ENCODE data around the gene CLDN25.

CLDN25 gene

GRCh38 chr11:113779496-113779895, at the start of gene CLDN25:
CLDN25 (plus strand) TSS chr11:113779796; CDS start chr11:113779796, 0 bp downstream.
- Histone ChIP-seq H3K27ac (no peak within 1 kb of the TSS), H3K27me3 (replicated peaks) (no peaks in the 10 kb centered on the region), H3K4me3 (ENCODE audit: low read depth, low read length) (no peak within 1 kb of the TSS), H3K36me3 (replicated peaks) (no peaks in the 10 kb centered on the region)
- in situ Hi-C loops (cut with HindIII; ENCODE audit: low pct_ligation_motif_present, low sequenced_read_pairs): no loop called here
- TF ChIP-seq CTCF (IDR thresholded peaks at IDR 0.05; ENCODE audit: low read depth, low read length, missing control alignments): no peak
- DNase-seq: no peak

GRCh38 chr11:113730887-113731726, 48.5 kb upstream of the CLDN25 start:
- peak; percentile 67 for DNase-seq
- no peak overlapping the region for H3K27ac ChIP-seq
- in situ Hi-C loops (cut with HindIII; ENCODE audit: low pct_ligation_motif_present, low sequenced_read_pairs): no loop called here

GRCh38 chr11:113732092-113732491, 47.5 kb upstream of the CLDN25 start:
- Histone ChIP-seq H3K27me3 (replicated peaks) (no peaks in the 10 kb centered on the region), H3K27ac (no peak overlapping the region), H3K36me3 (replicated peaks) (peaks cover 9% of the 10 kb centered on the region), H3K4me3 (ENCODE audit: low read depth, low read length) (no peak overlapping the region)
- no peak for DNase-seq
- in situ Hi-C loops (cut with HindIII; ENCODE audit: low pct_ligation_motif_present, low sequenced_read_pairs): no loop called here
- TF ChIP-seq CTCF (IDR thresholded peaks at IDR 0.05; ENCODE audit: low read depth, low read length, missing control alignments): no peak

More at GRCh38 chr11:113730887-113731726, 48.5 kb upstream of the CLDN25 start:
- Histone ChIP-seq H3K36me3 (replicated peaks) (peaks cover 5% of the 10 kb centered on the region), H3K4me3 (ENCODE audit: low read depth, low read length) (no peak overlapping the region), H3K27me3 (replicated peaks) (no peaks in the 10 kb centered on the region)
- peak; percentile 79 for TF ChIP-seq CTCF (IDR thresholded peaks at IDR 0.05; ENCODE audit: low read depth, low read length, missing control alignments)

GRCh38 chr11:113736323-113736722, 43.3 kb upstream of the CLDN25 start:
- Histone ChIP-seq H3K4me3 (ENCODE audit: low read depth, low read length) (no peak overlapping the region), H3K27ac (no peak overlapping the region), H3K36me3 (replicated peaks) (peaks cover 15% of the 10 kb centered on the region), H3K27me3 (replicated peaks) (no peaks in the 10 kb centered on the region)
- no peak for DNase-seq
- TF ChIP-seq CTCF (IDR thresholded peaks at IDR 0.05; ENCODE audit: low read depth, low read length, missing control alignments): no peak
- in situ Hi-C loops (cut with HindIII; ENCODE audit: low pct_ligation_motif_present, low sequenced_read_pairs): no loop called here

- Histone ChIP-seq H3K27ac (no peak overlapping the region), H3K36me3 (replicated peaks) (peaks cover 10% of the 10 kb centered on the region), H3K27me3 (replicated peaks) (no peaks in the 10 kb centered on the region), H3K4me3 (ENCODE audit: low read depth, low read length) (no peak overlapping the region)
- DNase-seq: no peak
- TF ChIP-seq CTCF (IDR thresholded peaks at IDR 0.05; ENCODE audit: low read depth, low read length, missing control alignments): no peak
- in situ Hi-C loops (cut with HindIII; ENCODE audit: low pct_ligation_motif_present, low sequenced_read_pairs): no loop called here
Observed at GRCh38 chr11:113752932-113753331, 26.7 kb upstream of the CLDN25 start.
